Testis (tissue), 3 donors: ENCODE data around the gene NID1. TPM values are rescaled to one million over a fixed set of nuclear protein-coding genes. Genes with fewer than 3 reads are reported as not detected.

Source experiments
- DNase-seq: peaks from one replicate; pipeline ENCODE4 v3.0.0-alpha.2; 2019
- H3K27ac ChIP-seq, 2 donors: fragments of 200-600 bp; sonication (generic); one replicate each; pipeline ENCODE4 v1.5.1; 2019
- H3K27me3 ChIP-seq: fragments of 200-600 bp; sonication (generic); one replicate; pipeline ENCODE4 v1.5.1; 2019
- H3K36me3 ChIP-seq: fragments of 200-600 bp; sonication (generic); one replicate; pipeline ENCODE4 v1.5.1; 2017; ENCODE audit warnings: low read depth; ENCODE audit errors: missing control alignments
- H3K4me1 ChIP-seq: fragments of 200-600 bp; sonication (generic); one replicate; pipeline ENCODE4 v1.5.1; 2019
- H3K4me3 ChIP-seq, 2 donors: fragments of 200-600 bp; sonication (generic); one replicate each; pipeline ENCODE4 v1.5.1; 2017 to 2019
- H3K9me3 ChIP-seq: fragments of 200-600 bp; sonication (generic); one replicate; pipeline ENCODE4 v1.5.1; 2017
- POLR2A ChIP-seq: fragments of 450-650 bp; IDR thresholded peaks from one replicate; pipeline ENCODE4 v1.6.1; 2017; ENCODE audit warnings: antibody characterized with exemption, mild to moderate bottlenecking, moderate library complexity
- WGBS, 2 donors: methylation state at CpG; one replicate each; pipeline ENCODE4 v1.1.5; 2018; 5-methylcytosine and 5-hydroxymethylcytosine counted together
- intact Hi-C: fragments of 100-400 bp; cut with DNase I; formaldehyde crosslinking; loops from one replicate; pipeline ENCODE4 v1.15.1; 2023; ENCODE audit warnings: low total_unique reads
- polyA plus RNA-seq: library from polyadenylated mRNA; stranded (reverse); fragments of 350-450 nt; fragmentation: Illumina TruSeq; extraction: RNeasy Lipid Tissue Mini Kit (QIAGEN cat#74804); gene quantifications from one replicate; pipeline ENCODE4 v1.2.3, GENCODE V29; 2014; ENCODE audit warnings: low read depth, low replicate concordance; ENCODE audit not compliant: insufficient read depth
- total RNA-seq, 2 donors: library from RNA; depleted of rRNA; stranded (reverse); fragments of >200 nt; gene quantifications; one replicate each; pipeline ENCODE4 v1.2.3, GENCODE V29; 2016
- TF ChIP-seq, protein P1 (sequence below), 3 experiments: fragments of 450-650 bp in 2 of 3; fragments of 200-600 bp in 1 of 3; sonication (generic) in 1 of 3; IDR thresholded peaks; one replicate each; pipeline ENCODE4 v1.5.1; 2016 to 2019; ENCODE audit warnings: antibody characterized with exemption in 3 of 3, mild to moderate bottlenecking in 2 of 3, moderate library complexity in 1 of 3

Gene NID1
- total and polyA plus RNA-seq, 3 donors from 2014 or later = 18.8 to 36.1 (median 21.0) TPM

DNA sequence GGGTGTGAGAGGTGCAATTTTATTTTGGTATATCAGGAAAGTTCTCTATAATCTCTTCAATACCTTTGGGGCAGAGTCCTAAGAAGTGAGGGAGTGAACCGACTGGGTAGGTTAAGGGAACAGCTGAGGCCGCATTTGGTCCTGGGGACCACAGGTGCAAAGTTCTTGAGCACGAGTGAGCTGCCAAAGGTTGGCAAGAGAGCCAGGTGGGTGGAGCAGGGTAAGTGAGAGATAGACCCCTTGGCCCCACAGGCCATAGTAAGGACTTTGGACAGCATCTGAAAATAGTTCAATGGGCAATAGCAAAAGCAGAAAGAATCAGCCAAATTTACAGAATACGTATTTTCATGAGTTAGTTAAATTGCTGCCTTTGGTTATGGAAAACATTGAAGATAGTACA lies 11.0 kb upstream of the NID1 start:
- no peak for DNase-seq
- 84 to 87% methylated on average over 4 of the region's 4 CpGs for WGBS, 2 donors
- no peak overlapping the region for H3K4me3 ChIP-seq
- no peaks in the 10 kb centered on the region for H3K27me3 ChIP-seq
- TF ChIP-seq, protein P1, sequence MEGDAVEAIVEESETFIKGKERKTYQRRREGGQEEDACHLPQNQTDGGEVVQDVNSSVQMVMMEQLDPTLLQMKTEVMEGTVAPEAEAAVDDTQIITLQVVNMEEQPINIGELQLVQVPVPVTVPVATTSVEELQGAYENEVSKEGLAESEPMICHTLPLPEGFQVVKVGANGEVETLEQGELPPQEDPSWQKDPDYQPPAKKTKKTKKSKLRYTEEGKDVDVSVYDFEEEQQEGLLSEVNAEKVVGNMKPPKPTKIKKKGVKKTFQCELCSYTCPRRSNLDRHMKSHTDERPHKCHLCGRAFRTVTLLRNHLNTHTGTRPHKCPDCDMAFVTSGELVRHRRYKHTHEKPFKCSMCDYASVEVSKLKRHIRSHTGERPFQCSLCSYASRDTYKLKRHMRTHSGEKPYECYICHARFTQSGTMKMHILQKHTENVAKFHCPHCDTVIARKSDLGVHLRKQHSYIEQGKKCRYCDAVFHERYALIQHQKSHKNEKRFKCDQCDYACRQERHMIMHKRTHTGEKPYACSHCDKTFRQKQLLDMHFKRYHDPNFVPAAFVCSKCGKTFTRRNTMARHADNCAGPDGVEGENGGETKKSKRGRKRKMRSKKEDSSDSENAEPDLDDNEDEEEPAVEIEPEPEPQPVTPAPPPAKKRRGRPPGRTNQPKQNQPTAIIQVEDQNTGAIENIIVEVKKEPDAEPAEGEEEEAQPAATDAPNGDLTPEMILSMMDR (IDR thresholded peaks at IDR 0.05) = no peak
- no peak for TF ChIP-seq POLR2A
- intact Hi-C loops = no loop called here
- H3K36me3 ChIP-seq = no peaks in the 10 kb centered on the region
- no peaks in the 10 kb centered on the region for H3K9me3 ChIP-seq
- H3K27ac ChIP-seq = no peak overlapping the region
- no peaks in the 10 kb centered on the region for H3K4me1 ChIP-seq

DNA sequence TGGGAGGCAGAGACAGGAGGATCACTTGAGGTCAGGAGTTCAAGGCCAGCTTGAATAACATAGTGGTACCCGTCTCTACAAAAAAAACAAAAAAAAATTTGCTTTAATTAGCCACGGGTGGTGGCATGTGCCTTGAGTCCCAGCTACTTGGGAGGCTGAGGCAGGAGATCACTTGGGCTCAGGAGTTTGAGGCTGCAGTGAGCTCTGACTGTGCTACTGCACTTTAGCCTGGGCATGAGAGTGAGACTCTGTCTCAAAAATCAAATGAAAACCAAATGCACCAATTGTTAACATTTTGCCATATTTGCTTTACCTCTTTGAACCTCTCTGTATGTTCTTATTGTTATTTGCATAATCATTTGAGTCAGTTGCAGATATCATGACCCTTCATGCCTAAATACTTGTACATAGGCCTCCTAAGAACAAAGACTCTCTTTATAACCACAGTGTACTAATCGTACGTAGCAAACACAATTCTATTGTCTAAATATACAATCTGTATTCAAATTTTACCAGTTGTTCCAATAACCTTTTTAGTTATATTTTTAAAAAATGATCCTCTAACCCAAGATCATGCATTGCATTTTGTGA lies 8.5 kb upstream of the NID1 start:
- no peak for DNase-seq
- no peak overlapping the region for H3K4me3 ChIP-seq
- no peaks in the 10 kb centered on the region for H3K27me3 ChIP-seq
- no peak overlapping the region for H3K27ac ChIP-seq
- H3K9me3 ChIP-seq = no peaks in the 10 kb centered on the region
- H3K4me1 ChIP-seq = no peaks in the 10 kb centered on the region
- 72 to 85% methylated on average over 4 of the region's 4 CpGs for WGBS, 2 donors
- H3K36me3 ChIP-seq = no peaks in the 10 kb centered on the region
- intact Hi-C loops = no loop called here
- TF ChIP-seq, protein P1 (IDR thresholded peaks at IDR 0.05) = no peak
- TF ChIP-seq POLR2A = no peak

DNA sequence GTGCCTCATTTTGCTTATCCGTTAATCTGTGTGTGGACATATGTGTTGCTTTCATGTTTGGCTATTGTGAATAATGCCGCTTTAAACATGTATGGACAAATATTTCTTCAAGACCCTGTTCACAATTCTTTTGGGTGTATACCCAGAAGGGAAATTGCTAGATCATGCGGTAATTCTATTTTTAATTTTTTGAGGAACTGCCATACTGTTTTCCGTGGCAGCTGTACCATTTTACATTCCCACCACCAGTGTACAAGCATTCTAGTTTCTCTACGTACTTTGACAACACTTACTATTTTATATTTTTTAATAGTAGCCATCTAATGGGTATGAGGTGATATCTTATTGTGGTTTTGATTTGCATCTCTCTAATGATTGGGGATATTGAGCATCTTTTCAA lies 7.1 kb upstream of the NID1 start:
- TF ChIP-seq, protein P1 (IDR thresholded peaks at IDR 0.05) = no peak
- no peak for TF ChIP-seq POLR2A
- H3K36me3 ChIP-seq = no peaks in the 10 kb centered on the region
- WGBS, 2 donors = 87 to 93% methylated on average over 5 of the region's 5 CpGs
- no peak overlapping the region for H3K4me3 ChIP-seq
- intact Hi-C loops = no loop called here
- no peak overlapping the region for H3K27ac ChIP-seq
- H3K9me3 ChIP-seq = no peaks in the 10 kb centered on the region
- DNase-seq = no peak
- H3K27me3 ChIP-seq = no peaks in the 10 kb centered on the region
- H3K4me1 ChIP-seq = no peaks in the 10 kb centered on the region

DNA sequence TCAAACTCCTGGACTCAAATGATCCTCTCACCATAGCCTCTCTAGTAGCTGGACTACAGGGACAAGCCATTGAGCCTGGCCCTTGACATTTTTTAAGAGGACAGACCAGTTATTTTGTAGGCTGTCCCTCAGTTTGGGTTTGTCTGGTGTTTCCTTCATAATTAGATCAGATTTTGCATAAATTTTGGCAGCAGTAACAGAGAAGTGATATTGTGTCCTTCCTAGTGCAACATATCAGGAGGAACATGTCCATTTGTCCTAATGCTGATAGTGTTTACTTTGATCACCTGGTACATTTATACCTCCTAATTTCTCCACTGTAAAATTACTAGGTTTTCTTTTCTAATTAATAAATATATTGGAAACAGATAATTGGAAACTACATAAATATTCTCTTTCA lies 5.9 kb upstream of the NID1 start:
- no peaks in the 10 kb centered on the region for H3K27me3 ChIP-seq

DNA sequence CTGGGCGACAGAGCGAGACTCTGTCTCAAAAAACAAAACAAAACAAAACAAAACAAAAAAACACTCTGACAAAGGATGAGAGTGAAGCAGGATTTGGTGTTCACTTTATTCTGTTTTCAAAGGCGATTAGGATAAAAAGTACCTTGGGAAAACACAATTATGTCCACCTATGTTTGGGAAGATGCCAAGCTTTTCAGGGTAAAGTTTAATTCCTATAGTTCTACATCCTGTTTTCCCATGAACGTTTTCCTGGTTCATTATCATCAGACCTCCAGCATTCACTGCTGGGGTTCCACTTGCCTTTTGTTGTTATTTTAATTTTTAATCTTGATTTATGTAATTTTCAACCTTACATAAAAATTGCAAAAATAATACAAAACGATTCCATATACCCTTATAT lies 4.9 kb upstream of the NID1 start:
- Histone ChIP-seq H3K9me3 (no peaks in the 10 kb centered on the region), H3K27ac (no peak overlapping the region), H3K4me3 (no peak overlapping the region), H3K27me3 (no peaks in the 10 kb centered on the region), H3K4me1 (peaks cover 5% of the 10 kb centered on the region), H3K36me3 (no peaks in the 10 kb centered on the region)
- intact Hi-C loops = no loop called here
- no peak for TF ChIP-seq POLR2A
- TF ChIP-seq, protein P1 (IDR thresholded peaks at IDR 0.05) = no peak
- no peak for DNase-seq
- WGBS, 2 donors = 54 to 75% methylated on average over 5 of the region's 5 CpGs

More for the DNA sequence above, 5.9 kb upstream of the NID1 start:
- Histone ChIP-seq H3K4me1 (no peaks in the 10 kb centered on the region), H3K27ac (no peak overlapping the region), H3K36me3 (no peaks in the 10 kb centered on the region), H3K4me3 (no peak overlapping the region), H3K9me3 (no peaks in the 10 kb centered on the region)
- intact Hi-C loops = no loop called here
- DNase-seq = no peak
- TF ChIP-seq, protein P1 (IDR thresholded peaks at IDR 0.05) = no peak
- TF ChIP-seq POLR2A = no peak
